ENCODE measurements around the gene GAGE13. TPM values are rescaled to one million over a fixed set of nuclear protein-coding genes. Genes with fewer than 3 reads are reported as not detected.
"Not testable (repeated sequence)": the region's sequence is repeated elsewhere in the genome, so short reads cannot be mapped to it uniquely, and the experiment has no call there.

GAGE13 gene
- not detected for total RNA-seq (ENCODE audit: unreplicated experiment)
- long read RNA-seq, result 0 reads

GRCh38 chrX:49331282-49331681 lies at the start of gene GAGE13:
TSS of gene GAGE13 (plus strand) at chrX:49331582. CDS start at chrX:49332738, 1,156 bp downstream.
- not testable (repeated sequence) for H3K27ac Mint-ChIP-seq (ENCODE audit: unreplicated experiment); H3K9me3 Mint-ChIP-seq (ENCODE audit: unreplicated experiment); H3K4me3 Mint-ChIP-seq (ENCODE audit: unreplicated experiment); H3K36me3 Mint-ChIP-seq (ENCODE audit: unreplicated experiment); H3K4me1 Mint-ChIP-seq (ENCODE audit: low read depth, unreplicated experiment); H3K27me3 Mint-ChIP-seq (ENCODE audit: unreplicated experiment); DNase-seq

- H3K27ac Mint-ChIP-seq (ENCODE audit: unreplicated experiment), result no peak overlapping the region
- no peaks in the 10 kb centered on the region for H3K36me3 Mint-ChIP-seq (ENCODE audit: unreplicated experiment)
- H3K27me3 Mint-ChIP-seq (ENCODE audit: unreplicated experiment), result peaks cover 2% of the 10 kb centered on the region
- no peak overlapping the region for H3K4me3 Mint-ChIP-seq (ENCODE audit: unreplicated experiment)
- H3K9me3 Mint-ChIP-seq (ENCODE audit: unreplicated experiment), result no peaks in the 10 kb centered on the region
- H3K4me1 Mint-ChIP-seq (ENCODE audit: low read depth, unreplicated experiment), result peaks cover 7% of the 10 kb centered on the region
- no peak for TF ChIP-seq CTCF (IDR thresholded peaks at IDR 0.05; ENCODE audit: partially characterized antibody, unreplicated experiment)
- DNase-seq, result no peak
Observed at GRCh38 chrX:49282647-49283011, 48.8 kb upstream of the GAGE13 start.

GRCh38 chrX:49284212-49284611 lies 47.2 kb upstream of the GAGE13 start:
- Mint-ChIP-seq H3K4me3 (ENCODE audit: unreplicated experiment) (no peak overlapping the region), H3K36me3 (ENCODE audit: unreplicated experiment) (no peaks in the 10 kb centered on the region), H3K4me1 (ENCODE audit: low read depth, unreplicated experiment) (peaks cover 7% of the 10 kb centered on the region), H3K9me3 (ENCODE audit: unreplicated experiment) (no peaks in the 10 kb centered on the region), H3K27ac (ENCODE audit: unreplicated experiment) (no peak overlapping the region), H3K27me3 (ENCODE audit: unreplicated experiment) (peaks cover 2% of the 10 kb centered on the region)
- DNase-seq, result no peak
- no peak for TF ChIP-seq CTCF (IDR thresholded peaks at IDR 0.05; ENCODE audit: partially characterized antibody, unreplicated experiment)

- TF ChIP-seq CTCF (IDR thresholded peaks at IDR 0.05; ENCODE audit: partially characterized antibody, unreplicated experiment), result no peak
- H3K4me1 Mint-ChIP-seq (ENCODE audit: low read depth, unreplicated experiment), result peaks cover 7% of the 10 kb centered on the region
- peaks cover 2% of the 10 kb centered on the region for H3K27me3 Mint-ChIP-seq (ENCODE audit: unreplicated experiment)
- DNase-seq, result no peak
- no peak overlapping the region for H3K4me3 Mint-ChIP-seq (ENCODE audit: unreplicated experiment)
- H3K9me3 Mint-ChIP-seq (ENCODE audit: unreplicated experiment), result no peaks in the 10 kb centered on the region
- H3K36me3 Mint-ChIP-seq (ENCODE audit: unreplicated experiment), result no peaks in the 10 kb centered on the region
- no peak overlapping the region for H3K27ac Mint-ChIP-seq (ENCODE audit: unreplicated experiment)
Observed at GRCh38 chrX:49286136-49286535, 45.2 kb upstream of the GAGE13 start.

GRCh38 chrX:49286581-49286980 lies 44.8 kb upstream of the GAGE13 start:
- peaks cover 7% of the 10 kb centered on the region for H3K4me1 Mint-ChIP-seq (ENCODE audit: low read depth, unreplicated experiment)
- no peaks in the 10 kb centered on the region for H3K36me3 Mint-ChIP-seq (ENCODE audit: unreplicated experiment)
- no peak for DNase-seq
- peaks cover 2% of the 10 kb centered on the region for H3K27me3 Mint-ChIP-seq (ENCODE audit: unreplicated experiment)
- H3K9me3 Mint-ChIP-seq (ENCODE audit: unreplicated experiment), result no peaks in the 10 kb centered on the region
- TF ChIP-seq CTCF (IDR thresholded peaks at IDR 0.05; ENCODE audit: partially characterized antibody, unreplicated experiment), result no peak
- H3K4me3 Mint-ChIP-seq (ENCODE audit: unreplicated experiment), result no peak overlapping the region
- H3K27ac Mint-ChIP-seq (ENCODE audit: unreplicated experiment), result no peak overlapping the region

GRCh38 chrX:49287665-49288064 lies 43.7 kb upstream of the GAGE13 start:
- H3K27me3 Mint-ChIP-seq (ENCODE audit: unreplicated experiment), result no peaks in the 10 kb centered on the region
- H3K9me3 Mint-ChIP-seq (ENCODE audit: unreplicated experiment), result no peaks in the 10 kb centered on the region
- no peak for DNase-seq
- no peak for TF ChIP-seq CTCF (IDR thresholded peaks at IDR 0.05; ENCODE audit: partially characterized antibody, unreplicated experiment)
- H3K4me1 Mint-ChIP-seq (ENCODE audit: low read depth, unreplicated experiment), result peaks cover under 1% of the 10 kb centered on the region
- H3K36me3 Mint-ChIP-seq (ENCODE audit: unreplicated experiment), result no peaks in the 10 kb centered on the region
- H3K4me3 Mint-ChIP-seq (ENCODE audit: unreplicated experiment), result no peak overlapping the region
- H3K27ac Mint-ChIP-seq (ENCODE audit: unreplicated experiment), result no peak overlapping the region
